ENCODE data around the gene SNRNP35.
"Not testable (repeated sequence)": the region's sequence is repeated elsewhere in the genome, so short reads cannot be mapped to it uniquely, and the experiment has no call there.

The SNRNP35 gene

DNA sequence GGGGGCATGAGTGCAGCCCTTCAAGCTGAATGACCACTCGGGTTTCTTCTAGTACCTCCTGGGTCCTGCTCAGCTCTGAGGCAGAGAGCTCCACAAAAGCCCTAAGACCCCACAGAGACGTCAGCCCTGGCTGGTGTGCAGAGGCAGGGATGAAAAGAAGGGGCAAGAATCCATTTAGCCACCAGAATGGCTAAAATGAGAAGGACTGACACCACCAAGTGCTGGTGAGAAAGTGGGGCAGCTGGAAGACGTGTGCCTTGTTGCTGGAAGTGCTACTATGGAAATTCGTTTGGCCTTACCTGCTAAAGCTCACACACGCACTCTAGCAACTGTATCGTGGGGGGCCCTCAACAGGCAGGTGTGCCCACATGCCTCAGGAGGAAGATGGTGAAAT is 48.9 kb downstream of the SNRNP35 start:
- TF ChIP-seq, protein P1, sequence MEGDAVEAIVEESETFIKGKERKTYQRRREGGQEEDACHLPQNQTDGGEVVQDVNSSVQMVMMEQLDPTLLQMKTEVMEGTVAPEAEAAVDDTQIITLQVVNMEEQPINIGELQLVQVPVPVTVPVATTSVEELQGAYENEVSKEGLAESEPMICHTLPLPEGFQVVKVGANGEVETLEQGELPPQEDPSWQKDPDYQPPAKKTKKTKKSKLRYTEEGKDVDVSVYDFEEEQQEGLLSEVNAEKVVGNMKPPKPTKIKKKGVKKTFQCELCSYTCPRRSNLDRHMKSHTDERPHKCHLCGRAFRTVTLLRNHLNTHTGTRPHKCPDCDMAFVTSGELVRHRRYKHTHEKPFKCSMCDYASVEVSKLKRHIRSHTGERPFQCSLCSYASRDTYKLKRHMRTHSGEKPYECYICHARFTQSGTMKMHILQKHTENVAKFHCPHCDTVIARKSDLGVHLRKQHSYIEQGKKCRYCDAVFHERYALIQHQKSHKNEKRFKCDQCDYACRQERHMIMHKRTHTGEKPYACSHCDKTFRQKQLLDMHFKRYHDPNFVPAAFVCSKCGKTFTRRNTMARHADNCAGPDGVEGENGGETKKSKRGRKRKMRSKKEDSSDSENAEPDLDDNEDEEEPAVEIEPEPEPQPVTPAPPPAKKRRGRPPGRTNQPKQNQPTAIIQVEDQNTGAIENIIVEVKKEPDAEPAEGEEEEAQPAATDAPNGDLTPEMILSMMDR (IDR thresholded peaks at IDR 0.05; ENCODE audit: borderline replicate concordance, insufficient read depth, low read depth, low read length) = no peak

DNA sequence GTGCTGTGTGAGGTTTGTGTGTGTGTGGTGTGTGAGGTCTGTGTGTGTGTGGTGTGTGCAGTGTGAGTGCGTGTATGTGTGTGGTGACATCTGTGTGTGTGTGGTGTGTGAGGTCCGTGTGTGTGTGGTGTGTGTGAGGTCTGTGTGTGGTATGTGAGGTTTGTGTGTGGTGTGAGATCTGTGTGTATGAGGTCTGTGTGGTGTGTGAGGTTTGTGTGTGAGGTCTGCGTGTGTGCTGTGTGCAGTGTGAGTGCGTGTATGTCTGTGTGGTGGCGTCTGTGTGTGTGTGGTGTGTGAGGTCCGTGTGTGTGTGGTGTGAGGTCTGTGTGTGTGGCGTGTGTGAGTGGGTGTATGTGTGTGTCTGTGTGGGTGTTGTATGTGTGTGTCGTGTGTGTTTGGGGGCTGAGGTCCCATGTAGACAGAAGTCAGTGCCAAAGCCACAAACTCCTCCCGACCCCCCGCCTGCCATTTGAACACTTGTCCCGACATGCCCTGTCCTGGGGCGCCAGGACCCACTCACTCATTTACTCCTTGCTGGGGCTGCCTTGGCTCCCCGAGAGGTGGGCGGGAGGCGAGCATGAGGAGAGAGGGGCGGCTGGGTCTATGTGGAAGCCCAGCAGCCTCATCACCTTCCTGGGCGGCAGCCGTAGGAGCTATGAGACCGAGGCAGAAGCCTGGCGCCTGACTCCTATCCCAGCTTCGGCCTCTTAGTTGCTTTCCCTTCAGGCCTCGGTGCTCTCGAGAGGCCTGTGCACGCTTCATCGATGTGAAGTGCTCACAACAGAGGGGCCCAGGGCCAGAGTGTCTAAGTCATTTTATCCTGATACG is 55.1 kb downstream of the SNRNP35 start:
- H3K4me3 ChIP-seq (ENCODE audit: low read depth, low read length) = no peak overlapping the region
- TF ChIP-seq, protein P1 (IDR thresholded peaks at IDR 0.05; ENCODE audit: borderline replicate concordance, insufficient read depth, low read depth, low read length) = no peak

More for the DNA sequence above, 48.9 kb downstream of the SNRNP35 start:
- H3K4me3 ChIP-seq (ENCODE audit: low read depth, low read length) = no peak overlapping the region

DNA sequence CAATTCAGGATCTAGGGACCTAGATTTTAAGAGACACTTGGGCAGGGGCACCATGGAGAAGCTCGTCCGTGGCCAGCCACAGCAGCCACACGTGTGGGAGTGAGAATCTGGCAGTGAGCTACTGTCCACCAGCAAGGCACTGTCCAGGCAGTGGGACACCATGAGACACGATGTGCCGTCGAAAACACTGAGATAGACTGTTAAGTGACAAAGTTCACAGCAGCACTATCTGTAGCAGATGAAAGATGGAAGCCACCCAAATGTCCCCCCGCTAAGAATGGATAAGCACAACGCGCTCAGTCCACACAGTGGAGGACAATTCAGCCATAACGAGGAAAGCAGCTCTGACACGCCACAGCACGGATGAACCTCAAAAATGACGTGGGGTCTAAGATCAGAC is 55.9 kb downstream of the SNRNP35 start:
- TF ChIP-seq, protein P1 (IDR thresholded peaks at IDR 0.05; ENCODE audit: borderline replicate concordance, insufficient read depth, low read depth, low read length) = no peak
- no peak overlapping the region for H3K4me3 ChIP-seq (ENCODE audit: low read depth, low read length)

DNA sequence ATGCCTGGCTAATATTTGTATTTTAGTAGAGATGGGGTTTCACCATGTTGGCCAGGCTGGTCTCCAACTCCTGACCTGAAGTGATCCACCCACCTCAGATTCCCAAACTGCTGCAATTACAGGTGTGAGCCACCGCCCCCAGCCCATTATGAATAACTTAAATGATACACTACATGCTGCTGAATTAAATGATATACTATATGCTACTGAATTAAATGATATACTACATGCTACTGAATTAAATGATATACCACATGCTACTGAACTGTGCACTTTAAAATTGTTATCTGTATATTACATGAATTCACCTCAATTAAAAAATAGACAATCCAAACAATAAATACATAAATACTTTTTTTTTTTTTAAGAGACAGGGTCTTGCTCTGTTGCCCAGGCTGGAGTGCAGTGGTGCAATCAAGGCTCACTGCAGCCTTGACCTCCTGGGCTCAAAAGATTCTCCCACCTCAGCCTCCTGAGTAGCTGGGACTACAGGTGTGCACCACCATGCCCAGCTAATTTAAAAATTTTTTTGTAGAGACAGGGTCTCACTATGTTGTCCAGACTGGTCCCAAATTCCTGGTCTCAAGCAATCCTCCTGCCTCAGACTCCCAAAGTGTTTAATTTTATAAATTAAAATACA is 56.8 kb downstream of the SNRNP35 start:
- not testable (repeated sequence) for H3K4me3 ChIP-seq (ENCODE audit: low read depth, low read length)

DNA sequence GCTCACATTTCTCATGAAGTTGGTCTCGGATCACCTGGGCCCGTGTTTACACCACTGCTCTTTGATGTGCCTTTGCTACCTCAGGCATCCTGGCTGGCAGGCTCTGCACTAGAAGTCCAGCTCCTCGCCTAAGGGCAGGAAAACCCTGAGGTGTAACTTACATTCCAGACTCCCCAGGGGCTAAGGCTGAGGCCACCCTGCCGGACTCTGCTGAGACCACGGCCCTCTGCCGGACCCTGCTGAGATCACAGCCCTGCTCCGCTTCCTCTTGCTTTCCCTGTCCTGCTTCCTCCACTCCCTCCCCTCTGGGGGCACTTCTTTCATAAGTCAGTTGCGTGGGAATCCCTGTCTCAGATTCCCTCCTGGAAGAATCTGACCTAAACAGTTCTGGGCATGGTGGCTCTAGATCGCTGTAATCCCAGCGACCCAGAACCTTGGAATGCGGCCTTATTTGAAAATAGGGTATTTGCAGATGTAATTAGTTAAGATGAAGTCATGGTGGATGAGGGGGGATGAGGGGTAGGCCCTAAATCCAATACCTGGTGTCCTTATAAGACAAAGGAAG is 58.4 kb downstream of the SNRNP35 start:
- no peak overlapping the region for H3K4me3 ChIP-seq (ENCODE audit: low read depth, low read length)
- TF ChIP-seq, protein P1 (IDR thresholded peaks at IDR 0.05; ENCODE audit: borderline replicate concordance, insufficient read depth, low read depth, low read length) = no peak

Data from GM12875 (cell line).